Effector memory CD8-positive, alpha-beta T cell (primary cell): ENCODE results near the gene ABCA2.

Source experiments
- ATAC-seq: fragments of 150-1000 bp; cut with Tn5 transposase; replicated peaks from 2 replicates; pipeline ENCODE4 v1.10.0; 2021; ENCODE audit warnings: mild to moderate bottlenecking, moderate library complexity
- DNase-seq, 3 experiments: peaks; one replicate each; pipeline ENCODE4 v3.0.0; 2021
- H3K27ac Mint-ChIP-seq, 2 donors: one replicate each; pipeline ENCODE4 v1.8.0; 2022; ENCODE audit warnings: mild to moderate bottlenecking in 2 of 2, mixed read lengths in 2 of 2, moderate library complexity in 2 of 2
- H3K27me3 Mint-ChIP-seq, 2 donors: one replicate each; pipeline ENCODE4 v1.8.0; 2022; ENCODE audit warnings: mixed read lengths in 2 of 2
- H3K36me3 Mint-ChIP-seq: one replicate; pipeline ENCODE4 v1.8.0; 2022; ENCODE audit warnings: mild to moderate bottlenecking, moderate library complexity, mixed read lengths; ENCODE audit not compliant: insufficient read depth
- H3K4me1 Mint-ChIP-seq, 2 donors: one replicate each; pipeline ENCODE4 v1.8.0; 2022; ENCODE audit warnings: low read depth in 2 of 2, mixed read lengths in 2 of 2
- H3K4me3 Mint-ChIP-seq, 2 donors: one replicate each; pipeline ENCODE4 v1.8.0; 2022; ENCODE audit warnings: mild to moderate bottlenecking in 2 of 2, mixed read lengths in 2 of 2, moderate library complexity in 2 of 2
- H3K9me3 Mint-ChIP-seq, 2 donors: one replicate each; pipeline ENCODE4 v1.8.0; 2022; ENCODE audit warnings: mixed read lengths in 2 of 2

The ABCA2 gene

DNA sequence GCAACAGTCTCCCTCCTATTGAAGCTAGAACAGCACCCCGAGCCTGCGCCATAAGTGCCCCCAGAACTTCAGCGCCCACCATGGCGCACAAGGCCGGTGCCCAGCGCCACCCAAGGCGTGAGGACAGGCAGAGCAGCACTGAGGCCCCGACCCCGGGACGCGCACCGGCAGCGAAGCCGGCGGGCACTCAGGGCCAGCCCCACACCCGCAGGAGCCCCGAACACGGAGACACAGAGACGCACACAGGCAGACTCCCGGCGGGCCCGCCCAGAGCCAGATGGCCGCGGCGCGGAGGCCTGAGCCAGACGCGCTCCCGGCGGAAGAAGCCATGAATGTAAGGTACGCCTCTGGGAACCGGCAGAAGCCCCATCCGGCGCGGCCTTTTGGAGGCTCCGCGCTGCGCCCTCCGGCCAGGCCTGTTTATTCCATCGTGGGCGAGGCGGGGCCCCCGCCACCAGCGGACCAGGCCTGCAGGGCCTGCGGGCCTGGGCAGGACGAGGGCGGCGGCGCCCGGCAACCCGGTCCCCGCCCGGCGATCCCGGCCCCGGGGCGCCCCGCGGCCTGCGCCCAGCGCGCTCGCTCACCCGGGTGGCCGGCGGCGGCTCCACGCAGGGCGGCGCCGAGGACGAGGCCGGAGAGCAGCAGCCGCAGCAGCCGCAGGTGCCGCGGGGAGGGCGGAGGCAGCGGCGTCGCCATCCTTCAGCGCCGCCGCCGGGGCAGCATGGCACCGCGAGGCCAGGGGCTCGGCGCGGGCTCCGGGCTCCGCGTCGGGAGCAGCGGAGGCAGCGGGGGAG lies 17.5 kb upstream of the ABCA2 start:
- H3K27ac Mint-ChIP-seq: no peak overlapping the region
- peak overlapping the region; percentile 71 to 82 for H3K4me3 Mint-ChIP-seq
- H3K9me3 Mint-ChIP-seq: no peaks in the 10 kb centered on the region
- no peak for DNase-seq
- peaks cover 7 to 21% of the 10 kb centered on the region in 2 donors for H3K4me1 Mint-ChIP-seq
- peak; percentile 31 for ATAC-seq
- peaks cover 28% of the 10 kb centered on the region for H3K36me3 Mint-ChIP-seq
- H3K27me3 Mint-ChIP-seq: peaks cover 27 to 43% of the 10 kb centered on the region in 2 donors

- Mint-ChIP-seq H3K4me3 (peak overlapping the region; percentile 71 to 82), H3K27ac (no peak overlapping the region), H3K9me3 (no peaks in the 10 kb centered on the region), H3K4me1 (peaks cover 7 to 19% of the 10 kb centered on the region in 2 donors), H3K36me3 (peaks cover 23% of the 10 kb centered on the region), H3K27me3 (peaks cover 21 to 34% of the 10 kb centered on the region in 2 donors)
- ATAC-seq (peak; percentile 19), DNase-seq (no peak)
Measured at GRCh38 chr9:137044502-137045177, 16.6 kb upstream of the ABCA2 start.

GRCh38 chr9:137044037-137044436 lies 16.0 kb upstream of the ABCA2 start:
- DNase-seq (no peak), ATAC-seq (no peak)
- peaks cover 7 to 18% of the 10 kb centered on the region in 2 donors for H3K4me1 Mint-ChIP-seq
- peaks cover 21% of the 10 kb centered on the region for H3K36me3 Mint-ChIP-seq
- peaks cover 18 to 30% of the 10 kb centered on the region in 2 donors for H3K27me3 Mint-ChIP-seq
- no peak overlapping the region for H3K27ac Mint-ChIP-seq
- no peaks in the 10 kb centered on the region for H3K9me3 Mint-ChIP-seq
- peak overlapping the region; percentile 71 to 82 for H3K4me3 Mint-ChIP-seq

DNA sequence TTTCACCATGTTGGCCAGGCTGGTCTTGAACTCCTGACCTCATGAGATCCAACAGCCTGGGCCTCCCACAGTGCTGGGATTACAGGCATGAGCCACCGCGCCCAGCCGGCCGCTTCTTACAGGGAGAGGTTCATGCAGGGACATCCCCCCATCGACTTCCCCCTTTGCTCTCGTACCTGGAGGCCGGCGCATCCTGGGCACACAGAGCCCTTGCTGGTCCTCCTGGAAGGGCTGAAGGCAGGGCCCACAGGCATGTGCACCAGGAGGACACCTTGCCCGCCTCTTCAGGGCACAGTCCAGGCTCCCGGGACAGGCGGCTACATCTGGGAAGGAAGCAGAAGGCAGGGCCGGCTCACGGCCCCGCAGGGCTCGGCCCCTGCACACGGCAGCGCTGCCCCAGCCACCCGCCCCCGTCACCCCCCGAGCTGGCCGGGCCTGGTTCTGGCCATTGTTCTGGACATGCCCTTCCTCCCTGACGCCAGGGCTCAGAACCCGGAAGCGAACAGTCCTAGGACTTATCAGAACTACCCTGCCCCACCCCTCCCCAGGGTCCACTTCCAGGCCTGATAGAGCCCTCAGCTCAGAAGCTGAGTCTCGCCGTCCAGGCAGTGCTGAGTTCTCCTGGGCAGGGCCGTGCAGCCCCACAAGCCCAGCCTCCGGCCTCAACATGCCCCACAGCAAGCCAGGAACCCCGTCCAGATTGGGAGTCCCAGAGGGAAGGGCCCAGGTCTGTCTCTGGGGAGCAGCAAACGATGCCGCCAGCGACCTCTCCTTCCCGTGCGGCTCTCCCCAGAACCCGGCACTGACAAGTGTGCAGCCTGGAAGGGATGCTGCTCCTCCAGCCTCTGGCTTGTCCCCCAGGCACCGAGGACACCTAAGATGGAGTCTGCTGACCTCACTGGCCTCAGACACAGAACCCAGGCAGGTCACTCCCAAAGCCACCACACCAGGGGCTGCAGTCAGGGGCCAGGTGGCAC lies 15.0 kb upstream of the ABCA2 start:
- ATAC-seq (no peak), DNase-seq (no peak)
- Mint-ChIP-seq H3K36me3 (peaks cover 18% of the 10 kb centered on the region), H3K9me3 (no peaks in the 10 kb centered on the region), H3K27me3 (peaks cover 15 to 28% of the 10 kb centered on the region in 2 donors), H3K27ac (no peak overlapping the region), H3K4me3 (peak overlapping the region in 1 of 2 donors; percentile 82), H3K4me1 (peaks cover 7 to 18% of the 10 kb centered on the region in 2 donors)

DNA sequence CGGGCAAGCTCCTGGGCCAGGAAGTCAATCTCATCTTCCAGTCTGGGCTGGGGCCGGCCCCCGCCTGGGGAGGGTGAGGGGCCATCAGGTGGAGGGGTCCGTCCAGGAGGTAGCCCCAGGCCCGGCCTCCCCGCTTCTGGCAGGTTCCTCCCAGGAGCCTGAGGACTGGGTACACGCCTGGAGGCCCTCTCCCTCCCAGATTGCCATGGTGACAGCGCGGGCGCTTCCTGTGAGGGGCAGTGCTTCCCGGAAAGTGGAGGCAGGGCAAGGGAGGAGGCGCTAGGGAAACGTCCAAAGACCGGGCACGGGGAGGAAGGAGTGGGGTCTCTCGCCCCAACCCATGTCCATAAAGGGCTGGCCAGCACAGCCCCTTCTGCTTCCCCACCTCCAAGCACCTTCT lies 13.1 kb upstream of the ABCA2 start:
- DNase-seq: no peak
- no peak overlapping the region for H3K27ac Mint-ChIP-seq
- no peaks in the 10 kb centered on the region for H3K9me3 Mint-ChIP-seq
- peaks cover 10% of the 10 kb centered on the region in 2 donors for H3K27me3 Mint-ChIP-seq
- no peak for ATAC-seq
- H3K4me3 Mint-ChIP-seq: no peak overlapping the region
- peaks cover 7 to 15% of the 10 kb centered on the region in 2 donors for H3K4me1 Mint-ChIP-seq
- H3K36me3 Mint-ChIP-seq: peaks cover 17% of the 10 kb centered on the region

- no peak overlapping the region for H3K4me3 Mint-ChIP-seq
- peaks cover 10% of the 10 kb centered on the region in 2 donors for H3K27me3 Mint-ChIP-seq
- peaks cover 7 to 15% of the 10 kb centered on the region in 2 donors for H3K4me1 Mint-ChIP-seq
- ATAC-seq (no peak), DNase-seq (no peak)
- H3K36me3 Mint-ChIP-seq: peaks cover 17% of the 10 kb centered on the region
- no peaks in the 10 kb centered on the region for H3K9me3 Mint-ChIP-seq
- no peak overlapping the region for H3K27ac Mint-ChIP-seq
Measured at GRCh38 chr9:137040568-137040967, 12.5 kb upstream of the ABCA2 start.

DNA sequence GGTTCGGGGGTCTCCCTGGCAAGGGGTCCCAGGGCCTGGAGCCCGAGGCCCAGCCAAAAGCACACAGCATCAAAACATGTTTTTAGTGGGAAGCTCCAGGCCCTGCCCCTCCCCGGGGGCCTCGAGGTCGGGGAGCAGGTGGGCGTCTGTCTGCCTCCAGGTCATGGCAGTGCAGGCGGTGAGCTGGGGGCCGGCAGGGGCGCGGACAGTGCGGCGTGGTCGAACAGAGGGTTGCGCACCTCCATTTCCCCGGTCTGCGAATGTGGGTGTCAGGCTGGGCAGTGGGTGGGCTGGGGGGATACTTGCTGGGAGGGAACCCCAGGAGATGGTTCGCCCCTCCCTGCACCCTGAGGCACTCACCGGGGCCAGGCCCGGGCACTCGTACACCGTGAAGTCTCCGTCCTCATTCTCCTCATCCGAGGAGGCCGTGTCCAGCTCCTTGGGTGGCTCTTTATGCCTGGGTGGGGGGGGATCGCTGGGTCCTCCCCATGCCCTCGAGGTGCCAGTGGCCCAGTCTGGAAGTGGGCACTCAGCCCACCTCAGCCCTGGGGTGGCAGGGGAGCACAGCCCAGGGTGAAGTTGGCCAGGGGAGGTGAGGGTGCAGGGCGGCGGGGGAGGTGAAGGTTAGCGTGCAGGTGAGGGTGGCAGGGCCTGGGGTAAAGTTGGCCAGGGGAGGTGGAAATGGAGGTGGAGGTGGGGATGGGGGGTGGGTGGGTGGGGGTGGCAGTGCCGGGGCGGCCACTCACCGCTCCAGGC lies 11.8 kb upstream of the ABCA2 start:
- Mint-ChIP-seq H3K9me3 (no peaks in the 10 kb centered on the region), H3K27me3 (peaks cover 4 to 5% of the 10 kb centered on the region in 2 donors), H3K27ac (no peak overlapping the region), H3K36me3 (peaks cover 20% of the 10 kb centered on the region), H3K4me3 (no peak overlapping the region), H3K4me1 (peaks cover 9 to 16% of the 10 kb centered on the region in 2 donors)
- DNase-seq (no peak), ATAC-seq (no peak)

GRCh38 chr9:137038916-137039315 lies 10.9 kb upstream of the ABCA2 start:
- peaks cover 14 to 18% of the 10 kb centered on the region in 2 donors for H3K4me1 Mint-ChIP-seq
- peaks cover 20% of the 10 kb centered on the region for H3K36me3 Mint-ChIP-seq
- H3K9me3 Mint-ChIP-seq: no peaks in the 10 kb centered on the region
- ATAC-seq (no peak), DNase-seq (no peak)
- H3K4me3 Mint-ChIP-seq: no peak overlapping the region
- H3K27me3 Mint-ChIP-seq: no peaks in the 10 kb centered on the region
- H3K27ac Mint-ChIP-seq: no peak overlapping the region

GRCh38 chr9:137037483-137037882 lies 9.4 kb upstream of the ABCA2 start:
- peaks cover 22 to 24% of the 10 kb centered on the region in 2 donors for H3K4me1 Mint-ChIP-seq
- H3K36me3 Mint-ChIP-seq: peaks cover 20% of the 10 kb centered on the region
- no peak overlapping the region for H3K27ac Mint-ChIP-seq
- no peak for DNase-seq
- no peaks in the 10 kb centered on the region for H3K27me3 Mint-ChIP-seq
- ATAC-seq: no peak
- H3K9me3 Mint-ChIP-seq: no peaks in the 10 kb centered on the region
- no peak overlapping the region for H3K4me3 Mint-ChIP-seq

DNA sequence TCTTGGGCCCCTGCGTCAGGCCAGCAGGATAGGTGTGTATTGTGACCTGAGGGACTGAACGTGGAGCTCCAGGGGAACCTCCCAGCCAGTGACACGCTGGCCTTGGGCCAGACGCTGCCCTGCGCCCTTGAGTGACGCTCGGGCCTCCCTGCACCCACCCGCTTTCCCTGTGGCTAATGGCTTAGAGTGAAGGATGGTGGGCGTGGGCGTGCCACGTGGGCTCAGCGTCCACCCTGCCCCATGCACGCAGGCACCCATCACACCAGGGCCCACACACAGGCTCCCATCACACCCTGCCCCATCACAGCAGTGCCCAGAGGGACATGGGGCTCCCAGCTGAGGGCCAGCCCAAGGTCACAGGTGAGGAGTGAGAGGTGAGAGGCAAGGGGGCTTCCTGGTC lies 9.0 kb upstream of the ABCA2 start:
- Mint-ChIP-seq H3K4me3 (no peak overlapping the region), H3K36me3 (peaks cover 17% of the 10 kb centered on the region), H3K9me3 (no peaks in the 10 kb centered on the region), H3K27me3 (no peaks in the 10 kb centered on the region), H3K4me1 (peaks cover 24 to 28% of the 10 kb centered on the region in 2 donors), H3K27ac (no peak overlapping the region)
- no peak for DNase-seq
- ATAC-seq: no peak

GRCh38 chr9:137035937-137036336 lies 7.9 kb upstream of the ABCA2 start:
- H3K9me3 Mint-ChIP-seq: no peaks in the 10 kb centered on the region
- peaks cover 27 to 33% of the 10 kb centered on the region in 2 donors for H3K4me1 Mint-ChIP-seq
- no peak overlapping the region for H3K4me3 Mint-ChIP-seq

DNA sequence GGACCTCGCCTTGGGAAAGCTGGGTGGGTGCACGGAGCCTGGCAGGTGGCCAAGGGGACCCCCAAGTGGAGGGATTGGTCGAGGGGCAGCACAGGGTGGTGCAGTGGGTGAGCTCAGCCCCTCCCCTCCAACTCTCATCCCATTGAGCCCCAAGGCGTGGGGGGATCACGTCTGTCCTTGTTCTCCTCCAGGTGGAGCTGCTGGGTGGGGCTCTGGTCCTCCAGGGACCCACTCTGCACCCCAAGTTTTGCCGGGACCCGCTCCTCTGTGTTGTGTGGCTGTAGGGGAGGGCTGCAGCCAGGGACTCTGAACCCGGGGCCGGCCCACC lies 7.4 kb upstream of the ABCA2 start:
- H3K9me3 Mint-ChIP-seq: no peaks in the 10 kb centered on the region
- peaks cover 32 to 38% of the 10 kb centered on the region in 2 donors for H3K4me1 Mint-ChIP-seq
- H3K36me3 Mint-ChIP-seq: peaks cover 21% of the 10 kb centered on the region
- H3K4me3 Mint-ChIP-seq: peak overlapping the region; percentile 84 to 94
- peak overlapping the region in 1 of 2 donors; percentile 92 for H3K27ac Mint-ChIP-seq
- H3K27me3 Mint-ChIP-seq: no peaks in the 10 kb centered on the region
- no peak for ATAC-seq
- no peak for DNase-seq

More at GRCh38 chr9:137035937-137036336, 7.9 kb upstream of the ABCA2 start:
- H3K27me3 Mint-ChIP-seq: no peaks in the 10 kb centered on the region
- DNase-seq (no peak), ATAC-seq (no peak)
- H3K27ac Mint-ChIP-seq: no peak overlapping the region
- H3K36me3 Mint-ChIP-seq: peaks cover 16% of the 10 kb centered on the region
